KMS-11 (cell line): Measurements from ENCODE around the gene ITGA11.

ENCODE experiments used
- H2AFZ ChIP-seq: fragments of 200-600 bp; sonication (generic); 2 replicates; pipeline ENCODE4 v1.6.1; 2016; ENCODE audit warnings: antibody characterized with exemption, mixed run types, low read depth
- H3K27ac ChIP-seq: fragments of 200-600 bp; sonication (generic); 2 replicates; pipeline ENCODE4 v1.6.1; 2016; ENCODE audit warnings: mild to moderate bottlenecking, mixed run types
- H3K27me3 ChIP-seq: fragments of 200-600 bp; sonication (generic); 2 replicates; pipeline ENCODE4 v1.6.1; 2017; ENCODE audit warnings: mild to moderate bottlenecking, low read depth, mixed run types, moderate library complexity; ENCODE audit not compliant: insufficient read depth
- H3K36me3 ChIP-seq: fragments of 200-600 bp; sonication (generic); 2 replicates; pipeline ENCODE4 v1.6.1; 2017; ENCODE audit warnings: mild to moderate bottlenecking, mixed run types; ENCODE audit not compliant: insufficient read depth
- H3K4me1 ChIP-seq: fragments of 200-600 bp; sonication (generic); 2 replicates; pipeline ENCODE4 v1.6.1; 2016; ENCODE audit warnings: mild to moderate bottlenecking, low read depth, mixed run types; ENCODE audit not compliant: poor library complexity, severe bottlenecking
- H3K4me2 ChIP-seq: fragments of 200-600 bp; sonication (generic); 2 replicates; pipeline ENCODE4 v1.7.0; 2016; ENCODE audit warnings: mild to moderate bottlenecking, mixed run types
- H3K4me3 ChIP-seq: fragments of 200-600 bp; sonication (generic); IDR thresholded peaks from 2 replicates; pipeline ENCODE4 v1.6.1; 2017; ENCODE audit warnings: low read depth, low read length, mixed read lengths; ENCODE audit not compliant: insufficient read depth
- H3K79me2 ChIP-seq: fragments of 200-600 bp; sonication (generic); 2 replicates; pipeline ENCODE4 v1.6.1; 2016; ENCODE audit warnings: low read depth, mixed run types; ENCODE audit not compliant: insufficient read depth
- H3K9ac ChIP-seq: fragments of 200-600 bp; sonication (generic); 2 replicates; pipeline ENCODE4 v1.6.1; 2016; ENCODE audit warnings: mild to moderate bottlenecking, mixed run types
- H4K20me1 ChIP-seq: fragments of 200-600 bp; sonication (generic); 2 replicates; pipeline ENCODE4 v1.6.1; 2016; ENCODE audit warnings: mild to moderate bottlenecking, mixed run types; ENCODE audit not compliant: insufficient read depth
- CTCF ChIP-seq: fragments of 200-600 bp; sonication (generic); conservative IDR thresholded peaks from 2 replicates; pipeline ENCODE4 v1.6.1; 2017; ENCODE audit warnings: low read depth, mild to moderate bottlenecking, antibody characterized with exemption, low read length, moderate library complexity, mixed read lengths

The ITGA11 gene

DNA sequence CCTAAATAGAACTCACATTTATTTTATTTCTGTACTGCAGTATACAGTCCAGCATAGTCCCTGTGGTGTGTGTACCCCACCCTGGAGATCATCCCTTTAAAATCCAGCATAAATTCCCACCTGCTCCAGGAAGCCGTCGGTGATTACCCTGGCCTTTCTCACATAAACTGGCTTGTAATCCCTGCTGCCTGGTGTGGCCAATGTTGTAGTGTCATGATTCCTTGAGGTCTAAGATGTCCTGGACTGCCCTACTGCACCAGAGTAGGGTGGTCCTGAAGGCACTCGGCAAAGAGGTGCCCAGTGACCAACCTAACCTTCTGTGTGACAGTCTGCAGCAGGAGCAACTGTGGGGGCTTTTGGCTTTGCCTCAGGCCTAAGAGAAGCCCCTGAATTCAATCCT lies 58.9 kb downstream of the ITGA11 start:
- Histone ChIP-seq H3K27ac (no peak overlapping the region), H3K4me1 (no peaks in the 10 kb centered on the region), H2AFZ (no peak overlapping the region), H3K36me3 (no peaks in the 10 kb centered on the region), H4K20me1 (no peaks in the 10 kb centered on the region), H3K4me3 (no peak overlapping the region), H3K79me2 (no peaks in the 10 kb centered on the region), H3K4me2 (no peak overlapping the region), H3K27me3 (no peaks in the 10 kb centered on the region), H3K9ac (no peak overlapping the region)
- no peak for TF ChIP-seq CTCF

DNA sequence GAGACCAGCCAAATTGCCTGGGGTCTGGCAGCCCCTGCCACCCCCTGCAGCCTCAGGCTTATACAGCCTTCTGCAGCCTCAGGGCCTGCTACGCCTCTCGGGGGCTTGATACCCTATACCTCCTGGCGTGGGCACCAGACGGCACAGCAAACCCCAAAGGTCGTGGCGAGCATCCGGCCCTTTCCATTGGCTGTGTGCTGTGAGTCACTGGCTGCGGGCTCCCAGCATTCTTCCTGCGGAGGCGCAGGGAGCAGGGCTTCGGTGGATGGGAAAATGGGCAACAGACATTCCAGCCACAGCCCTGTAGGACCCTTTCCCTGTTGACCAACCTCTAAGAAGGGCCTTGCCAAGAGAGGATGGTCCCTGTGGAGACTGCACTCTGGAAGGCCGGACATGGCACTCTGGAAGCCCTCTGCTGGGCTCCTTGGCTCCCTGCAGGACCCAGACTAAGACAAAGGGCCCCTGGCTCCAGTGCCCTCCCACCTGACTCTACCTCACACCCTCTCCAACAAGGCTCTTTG lies 59.6 kb downstream of the ITGA11 start:
- no peak overlapping the region for H3K4me3 ChIP-seq
- H2AFZ ChIP-seq, result no peak overlapping the region
- H3K79me2 ChIP-seq, result no peaks in the 10 kb centered on the region
- no peaks in the 10 kb centered on the region for H3K36me3 ChIP-seq
- no peak overlapping the region for H3K27ac ChIP-seq
- no peak overlapping the region for H3K4me2 ChIP-seq
- no peak for TF ChIP-seq CTCF
- H3K4me1 ChIP-seq, result no peaks in the 10 kb centered on the region
- H3K9ac ChIP-seq, result no peak overlapping the region
- H4K20me1 ChIP-seq, result no peaks in the 10 kb centered on the region
- H3K27me3 ChIP-seq, result no peaks in the 10 kb centered on the region

DNA sequence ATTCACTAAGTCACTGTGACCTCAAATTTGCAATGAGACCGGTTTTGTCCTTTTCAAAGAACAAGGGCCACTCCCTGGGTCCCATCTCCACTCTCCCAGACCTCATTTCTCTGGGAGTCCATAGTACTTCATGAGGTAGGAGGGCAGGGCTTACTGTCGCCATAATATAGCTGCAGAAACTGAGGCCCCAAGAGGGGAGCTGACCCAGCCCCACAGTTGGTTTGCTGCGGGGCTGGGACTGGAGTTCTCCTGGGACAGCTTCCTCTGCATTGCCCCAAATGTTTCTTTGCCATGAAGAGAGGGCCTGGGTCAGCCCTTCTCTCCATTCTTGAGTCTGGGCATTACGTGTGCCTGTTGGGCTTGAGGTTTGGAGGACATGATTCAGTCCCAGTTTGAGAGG lies 60.1 kb downstream of the ITGA11 start:
- no peak for TF ChIP-seq CTCF
- no peak overlapping the region for H2AFZ ChIP-seq
- no peaks in the 10 kb centered on the region for H3K36me3 ChIP-seq
- H4K20me1 ChIP-seq, result no peaks in the 10 kb centered on the region
- H3K79me2 ChIP-seq, result no peaks in the 10 kb centered on the region
- no peaks in the 10 kb centered on the region for H3K4me1 ChIP-seq
- H3K4me2 ChIP-seq, result no peak overlapping the region
- no peaks in the 10 kb centered on the region for H3K27me3 ChIP-seq
- H3K9ac ChIP-seq, result no peak overlapping the region
- no peak overlapping the region for H3K4me3 ChIP-seq
- no peak overlapping the region for H3K27ac ChIP-seq

- Histone ChIP-seq H3K36me3 (no peaks in the 10 kb centered on the region), H3K9ac (no peak overlapping the region), H3K4me1 (no peaks in the 10 kb centered on the region), H3K27ac (no peak overlapping the region), H3K27me3 (no peaks in the 10 kb centered on the region), H2AFZ (no peak overlapping the region), H3K4me3 (no peak overlapping the region), H4K20me1 (no peaks in the 10 kb centered on the region), H3K79me2 (no peaks in the 10 kb centered on the region), H3K4me2 (no peak overlapping the region)
- TF ChIP-seq CTCF, result no peak
Observed at GRCh38 chr15:68371160-68371559, 60.8 kb downstream of the ITGA11 start.
